HEK293 (cell line): ENCODE measurements around the gene SCNN1G.
A peak's percentile ranks its signal among the peaks of the same experiment; 100 is the strongest.

Experiments
- CTCF ChIA-PET: fragments of 350-600 bp; formaldehyde crosslinking; extraction: SDS; loops from one replicate; lab custom pipeline; 2021; ENCODE audit warnings: antibody characterized with exemption; lab: Yijun Ruan, JAX
- POLR2A ChIA-PET: fragments of 300-600 bp; formaldehyde crosslinking; extraction: SDS; loops from one replicate; lab custom pipeline; 2020; ENCODE audit warnings: antibody characterized with exemption, inconsistent platforms; lab: Yijun Ruan, JAX
- H3K27ac ChIP-seq: fragments of 200-500 bp; sonication (Bioruptor generic); 2 replicates; pipeline ENCODE4 v1.5.1; 2014; ENCODE audit warnings: low read depth, low read length, control low read depth, inconsistent platforms; ENCODE audit errors: extremely low read depth
- H3K36me3 ChIP-seq, 2 experiments: fragments of 200-500 bp in 1 of 2; sonication (Bioruptor generic) in 1 of 2; 1 replicate in 1 of 2; 2 replicates in 1 of 2; pipeline ENCODE4 v1.5.1; 2014 to 2017; ENCODE audit warnings: inconsistent platforms in 2 of 2, low read length in 2 of 2; ENCODE audit not compliant: control insufficient read depth in 2 of 2, insufficient read depth in 1 of 2
- H3K4me1 ChIP-seq: fragments of 200-500 bp; sonication (Bioruptor generic); 2 replicates; pipeline ENCODE4 v1.5.1; 2014; ENCODE audit warnings: mild to moderate bottlenecking, low read length, inconsistent platforms; ENCODE audit not compliant: control insufficient read depth, insufficient read depth
- H3K4me3 ChIP-seq: 2 replicates; pipeline ENCODE4 v1.5.1; 2011; ENCODE audit warnings: low read depth, mild to moderate bottlenecking, control low read depth, low read length, moderate library complexity
- H3K9me3 ChIP-seq: fragments of 200-500 bp; sonication (Bioruptor generic); 2 replicates; pipeline ENCODE4 v1.5.1; 2014; ENCODE audit warnings: low read depth, low read length, inconsistent platforms; ENCODE audit not compliant: control insufficient read depth, insufficient read depth
- ELK4 ChIP-seq: IDR thresholded peaks from 2 replicates; pipeline ENCODE4 v1.6.1; 2011; ENCODE audit warnings: mild to moderate bottlenecking, low read depth, low read length, borderline replicate concordance
- GFI1B ChIP-seq: fragments of 450-650 bp; formaldehyde crosslinking; IDR thresholded peaks from 2 replicates; pipeline ENCODE4 v1.5.1; 2016; ENCODE audit warnings: missing biosample characterization, missing genetic modification characterization
- GLIS2 ChIP-seq: fragments of 450-650 bp; formaldehyde crosslinking; IDR thresholded peaks from 2 replicates; pipeline ENCODE4 v1.5.1; 2016; ENCODE audit warnings: missing biosample characterization, missing genetic modification characterization
- HOXC10 ChIP-seq: sonication (generic); formaldehyde crosslinking; IDR thresholded peaks from 2 replicates; pipeline ENCODE4 v1.8.1; 2023; ENCODE audit warnings: mild to moderate bottlenecking, missing genetic modification reagents
- KLF17 ChIP-seq: fragments of 450-650 bp; formaldehyde crosslinking; IDR thresholded peaks from 2 replicates; pipeline ENCODE4 v1.5.1; 2016; ENCODE audit warnings: missing biosample characterization, missing genetic modification characterization
- KLF8 ChIP-seq: fragments of 450-650 bp; formaldehyde crosslinking; IDR thresholded peaks from 2 replicates; pipeline ENCODE4 v1.5.1; 2016; ENCODE audit warnings: missing biosample characterization, missing genetic modification characterization
- PRDM2 ChIP-seq: fragments of 450-650 bp; formaldehyde crosslinking; IDR thresholded peaks from 2 replicates; pipeline ENCODE4 v1.5.1; 2016; ENCODE audit warnings: missing biosample characterization, missing genetic modification characterization, borderline replicate concordance
- PRDM6 ChIP-seq: fragments of 450-650 bp; formaldehyde crosslinking; IDR thresholded peaks from 2 replicates; pipeline ENCODE4 v1.5.1; 2017; ENCODE audit warnings: missing biosample characterization, missing genetic modification characterization
- SETDB1 ChIP-seq: IDR thresholded peaks from one replicate; pipeline ENCODE4 v1.6.1; 2017; ENCODE audit warnings: mild to moderate bottlenecking, low read length, moderate library complexity, mixed read lengths; ENCODE audit not compliant: insufficient read length
- SP3 ChIP-seq: fragments of 450-650 bp; formaldehyde crosslinking; IDR thresholded peaks from 2 replicates; pipeline ENCODE4 v1.5.1; 2016; ENCODE audit warnings: missing biosample characterization, missing genetic modification characterization
- SP7 ChIP-seq: fragments of 450-650 bp; formaldehyde crosslinking; IDR thresholded peaks from 2 replicates; pipeline ENCODE4 v1.5.1; 2016; ENCODE audit warnings: missing biosample characterization, missing genetic modification characterization
- ZEB2 ChIP-seq: fragments of 450-650 bp; formaldehyde crosslinking; IDR thresholded peaks from 2 replicates; pipeline ENCODE4 v1.5.1; 2016; ENCODE audit warnings: missing biosample characterization, missing genetic modification characterization
- ZIC2 ChIP-seq: fragments of 450-650 bp; formaldehyde crosslinking; IDR thresholded peaks from 2 replicates; pipeline ENCODE4 v1.5.1; 2016; ENCODE audit warnings: missing biosample characterization, missing genetic modification characterization
- ZNF121 ChIP-seq: fragments of 450-650 bp; formaldehyde crosslinking; IDR thresholded peaks from 2 replicates; pipeline ENCODE4 v1.5.1; 2016; ENCODE audit warnings: missing biosample characterization, missing genetic modification characterization
- ZNF138 ChIP-seq: fragments of 450-650 bp; formaldehyde crosslinking; IDR thresholded peaks from 2 replicates; pipeline ENCODE4 v1.5.1; 2016; ENCODE audit warnings: missing biosample characterization, missing genetic modification characterization, borderline replicate concordance
- ZNF239 ChIP-seq: fragments of 450-650 bp; formaldehyde crosslinking; IDR thresholded peaks from 2 replicates; pipeline ENCODE4 v1.5.1; 2016; ENCODE audit warnings: missing biosample characterization, missing genetic modification characterization
- ZNF362 ChIP-seq: fragments of 450-650 bp; formaldehyde crosslinking; IDR thresholded peaks from 2 replicates; pipeline ENCODE4 v1.5.1; 2016; ENCODE audit warnings: missing biosample characterization, missing genetic modification characterization
- ZNF366 ChIP-seq: fragments of 450-650 bp; formaldehyde crosslinking; conservative IDR thresholded peaks from 2 replicates; pipeline ENCODE4 v1.5.1; 2016; ENCODE audit warnings: missing biosample characterization, missing genetic modification characterization
- ZNF394 ChIP-seq: fragments of 450-650 bp; formaldehyde crosslinking; IDR thresholded peaks from 2 replicates; pipeline ENCODE4 v1.5.1; 2016; ENCODE audit warnings: missing biosample characterization, missing genetic modification characterization, mild to moderate bottlenecking, moderate library complexity, borderline replicate concordance
- ZNF513 ChIP-seq: fragments of 450-650 bp; IDR thresholded peaks from 2 replicates; pipeline ENCODE4 v1.5.1; 2018; ENCODE audit warnings: missing biosample characterization, missing genetic modification characterization
- ZNF549 ChIP-seq: fragments of 450-650 bp; IDR thresholded peaks from 2 replicates; pipeline ENCODE4 v1.5.1; 2018; ENCODE audit warnings: missing biosample characterization, missing genetic modification characterization, mild to moderate bottlenecking, inconsistent platforms, moderate library complexity
- ZNF776 ChIP-seq: fragments of 450-650 bp; formaldehyde crosslinking; IDR thresholded peaks from 2 replicates; pipeline ENCODE4 v1.5.0; 2017; ENCODE audit warnings: missing biosample characterization, missing genetic modification characterization, borderline replicate concordance
- ZXDB ChIP-seq: fragments of 450-650 bp; formaldehyde crosslinking; IDR thresholded peaks from 2 replicates; pipeline ENCODE4 v1.5.1; 2016; ENCODE audit warnings: missing biosample characterization, missing genetic modification characterization

SCNN1G gene

GRCh38 chr16:23146877-23147601 is 35.5 kb upstream of the SCNN1G start (continued):
- TF ChIP-seq ZIC2 (tag by site-specific recombination) (peak; percentile 79), PRDM6 (tag by site-specific recombination) (peak; percentile 82), ELK4 (no peak), GFI1B (tag by site-specific recombination) (0 out of 2 replicates have a peak, but pooled peaks have one; percentile 9), KLF17 (tag by site-specific recombination) (peak; percentile 55; the same call in 1 of the 2 replicates), ZEB2 (peak; percentile 42; the same call in 1 of the 2 replicates), ZNF366 (0 out of 2 replicates have a peak, but pooled peaks have one; percentile 24), ZNF549 (tag by site-specific recombination) (no peak), ZNF362 (tag by site-specific recombination) (peak; percentile 89), ZNF239 (tag by site-specific recombination) (no peak), HOXC10 (CRISPR knock-in tag) (no peak), SP3 (tag by site-specific recombination) (no peak), ZNF394 (peak; percentile 49; the same call in 1 of the 2 replicates), KLF8 (tag by site-specific recombination) (peak; percentile 35; the same call in 1 of the 2 replicates), GLIS2 (tag by site-specific recombination) (peak; percentile 33; the same call in 1 of the 2 replicates), ZXDB (tag by site-specific recombination) (peak; percentile 39; the same call in 1 of the 2 replicates), SP7 (tag by site-specific recombination) (peak; percentile 75), ZNF138 (no peak), ZNF776 (tag by site-specific recombination) (no peak), SETDB1 (no peak)

GRCh38 chr16:23147666-23148065 is 34.9 kb upstream of the SCNN1G start:
- H3K36me3 ChIP-seq: no peaks in the 10 kb centered on the region
- no peak for TF ChIP-seq ZNF513 (tag by site-specific recombination)
- peak; percentile 98 for TF ChIP-seq ZNF121 (tag by site-specific recombination)
- TF ChIP-seq PRDM2: 0 out of 2 replicates have a peak, but pooled peaks have one; percentile 13
- TF ChIP-seq, all 188 proteins: peak for 2
- Histone ChIP-seq H3K27ac (no peak overlapping the region; the same call in 1 of the 2 replicates), H3K4me3 (no peak overlapping the region), H3K4me1 (peaks cover 29% of the 10 kb centered on the region), H3K9me3 (no peaks in the 10 kb centered on the region)
- ChIA-PET POLR2A (no interaction called here), CTCF (interaction anchor here (0.7 to 1.2 kb wide), 3 partner anchors 15 to 1616 kb away, joined by 3 read pairs; no protein-coding TSS in a partner anchor)
